Duodenal mucosa (tissue), 2 donors: ENCODE measurements around the gene PIP4K2C.

ENCODE experiments used
- H3K27ac ChIP-seq: one replicate; pipeline ENCODE4 v1.7.0; 2013; ENCODE audit warnings: low read depth, low read length
- H3K27me3 ChIP-seq, 2 donors: one replicate each; pipeline ENCODE4 v1.7.0; 2013; ENCODE audit warnings: low read length in 2 of 2, control low read depth in 1 of 2; ENCODE audit not compliant: insufficient read depth in 2 of 2, control insufficient read depth in 1 of 2
- H3K36me3 ChIP-seq, 2 donors: one replicate each; pipeline ENCODE4 v1.7.0; 2013; ENCODE audit warnings: low read length in 2 of 2, control low read depth in 1 of 2; ENCODE audit not compliant: insufficient read depth in 2 of 2, control insufficient read depth in 1 of 2
- H3K4me1 ChIP-seq, 2 donors: one replicate each; pipeline ENCODE4 v1.7.0; 2013; ENCODE audit warnings: low read length in 2 of 2, control low read depth in 1 of 2; ENCODE audit not compliant: insufficient read depth in 2 of 2, control insufficient read depth in 1 of 2
- H3K4me3 ChIP-seq, 2 donors: one replicate each; pipeline ENCODE4 v1.7.0; 2013; ENCODE audit warnings: low read length in 2 of 2, low read depth in 1 of 2
- H3K9ac ChIP-seq, 2 donors: one replicate each; pipeline ENCODE4 v1.7.0; 2013; ENCODE audit warnings: low read length in 2 of 2, low read depth in 1 of 2
- H3K9me3 ChIP-seq, 2 donors: one replicate each; pipeline ENCODE4 v1.7.0; 2013; ENCODE audit warnings: low read length in 2 of 2, control low read depth in 1 of 2; ENCODE audit not compliant: control insufficient read depth in 1 of 2

Gene PIP4K2C

DNA sequence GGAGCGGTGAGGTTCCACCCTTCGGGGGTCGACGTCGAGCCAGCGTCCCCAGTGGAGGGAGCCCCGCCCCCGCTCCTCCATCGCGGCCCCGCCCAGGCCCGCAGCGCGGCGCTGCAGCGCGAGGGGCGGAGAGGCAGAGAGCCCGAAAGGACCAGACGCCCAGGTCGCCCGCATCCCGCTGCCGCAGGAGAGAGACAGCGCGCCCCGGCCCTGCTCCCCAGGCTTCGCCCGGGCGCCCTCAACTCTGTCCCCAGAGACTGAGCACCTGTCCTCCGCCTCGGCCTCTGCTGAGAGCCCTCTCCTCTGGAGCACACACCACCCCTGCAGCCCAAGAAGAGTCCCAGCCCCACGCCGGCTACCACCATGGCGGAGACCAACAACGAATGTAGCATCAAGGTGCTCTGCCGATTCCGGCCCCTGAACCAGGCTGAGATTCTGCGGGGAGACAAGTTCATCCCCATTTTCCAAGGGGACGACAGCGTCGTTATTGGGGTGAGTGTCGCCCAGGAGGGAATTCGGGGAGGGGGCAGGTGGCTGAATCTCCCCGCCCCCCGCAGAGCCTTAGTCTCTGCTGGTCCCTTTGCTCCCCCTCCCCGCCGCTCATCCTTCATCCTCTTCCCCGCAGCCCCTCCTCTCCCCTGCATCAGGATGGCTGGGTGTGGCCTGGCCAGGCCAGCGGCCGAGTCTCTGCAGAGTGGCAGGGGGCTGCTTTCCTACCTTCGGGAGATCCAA, 40.9 kb upstream of the PIP4K2C start, which contains the start of gene KIF5A:
Gene KIF5A, plus strand, starts transcription at position 136 of the 732 bp plus-strand sequence. Its CDS starts 228 bp downstream, at position 364.
- Histone ChIP-seq H3K9ac (peak within 1 kb of the TSS in 1 of 2 donors; percentile 16), H3K27ac (no peak within 1 kb of the TSS), H3K36me3 (no peaks in the 10 kb centered on the region), H3K4me3 (peak within 1 kb of the TSS; percentile 48 to 53), H3K9me3 (no peaks in the 10 kb centered on the region), H3K27me3 (peaks cover 29 to 35% of the 10 kb centered on the region in 2 donors), H3K4me1 (peaks cover 18% of the 10 kb centered on the region in 2 donors)

DNA sequence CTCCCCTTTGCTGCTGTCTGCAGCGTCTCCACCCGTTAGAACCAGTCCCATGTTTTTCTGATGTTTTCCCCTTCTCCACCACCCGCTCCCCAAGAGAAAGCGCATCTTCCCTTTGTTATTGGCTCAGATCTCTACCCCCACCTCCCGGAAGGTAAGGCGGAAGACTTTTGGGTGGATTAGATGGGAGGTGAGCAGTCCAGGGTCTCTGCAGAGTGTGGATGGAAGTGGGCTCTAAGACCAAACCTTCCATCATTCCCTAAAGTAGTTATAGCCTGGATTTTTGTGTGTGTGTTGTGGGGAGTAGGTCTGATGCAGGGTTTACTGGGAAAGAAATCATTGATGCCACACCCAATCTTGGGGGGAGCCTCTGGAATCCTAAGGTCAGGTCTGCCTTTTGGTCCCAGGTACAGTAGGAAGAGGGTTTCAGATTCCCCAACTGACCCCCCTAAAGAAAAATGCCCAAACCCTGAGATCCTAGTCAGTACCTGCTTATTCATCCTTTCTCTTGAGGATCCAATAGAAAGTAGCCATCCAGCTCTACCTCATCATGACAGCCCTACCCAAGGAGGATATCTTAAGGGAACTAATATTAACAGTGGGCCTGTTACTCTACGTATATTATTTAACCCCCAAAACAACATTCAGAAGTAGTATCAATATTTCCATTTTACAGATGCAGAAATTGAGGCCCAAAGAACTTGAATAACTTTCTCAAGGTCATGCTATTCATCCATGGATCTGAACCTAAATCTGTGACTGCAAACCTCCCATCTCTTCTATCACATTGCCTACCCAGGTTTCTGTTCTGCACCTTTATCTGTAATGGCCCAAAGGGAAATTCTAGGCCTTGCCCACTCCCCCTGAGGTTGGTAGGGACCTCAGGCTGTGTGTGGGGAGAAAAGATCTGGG, 40.1 kb upstream of the PIP4K2C start:
- no peaks in the 10 kb centered on the region for H3K9me3 ChIP-seq
- H3K9ac ChIP-seq: no peak overlapping the region
- no peaks in the 10 kb centered on the region for H3K36me3 ChIP-seq
- no peak overlapping the region for H3K27ac ChIP-seq
- H3K27me3 ChIP-seq: peaks cover 29 to 35% of the 10 kb centered on the region in 2 donors
- H3K4me1 ChIP-seq: peaks cover 10 to 13% of the 10 kb centered on the region in 2 donors
- H3K4me3 ChIP-seq: no peak overlapping the region

DNA sequence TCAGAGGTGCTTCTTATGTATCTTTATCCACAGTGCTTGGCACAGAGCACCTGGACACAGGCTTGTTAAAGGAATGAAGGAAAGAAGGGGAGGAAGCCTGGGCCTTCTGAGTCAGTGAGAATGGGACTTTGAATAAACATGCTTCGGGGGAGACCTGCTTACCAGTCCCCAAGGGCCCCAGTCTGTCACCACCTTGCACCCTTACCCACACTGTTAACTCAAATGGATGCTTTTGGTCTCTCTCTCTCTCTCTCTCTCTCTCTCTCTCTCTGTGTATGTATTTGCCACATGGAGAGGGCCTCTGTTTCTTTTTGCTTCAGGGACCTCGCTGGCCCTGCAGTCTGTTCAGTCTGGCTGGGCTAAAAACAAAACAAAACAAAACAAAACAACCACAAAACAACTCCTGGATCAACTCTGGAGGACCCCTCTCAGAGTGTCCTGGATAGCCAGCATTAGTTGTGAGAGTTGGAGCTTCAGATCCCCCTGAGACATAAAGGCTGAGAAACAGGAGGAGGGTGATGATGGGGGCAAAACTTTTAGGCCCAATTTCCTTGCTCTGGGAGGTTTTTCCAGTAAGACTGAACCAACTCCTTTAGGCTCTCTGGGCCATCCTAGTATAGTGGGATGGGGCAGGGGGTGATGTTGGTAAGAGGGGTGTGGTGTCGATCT, 39.2 kb upstream of the PIP4K2C start:
- H3K27me3 ChIP-seq: peaks cover 29 to 35% of the 10 kb centered on the region in 2 donors
- no peaks in the 10 kb centered on the region for H3K36me3 ChIP-seq
- H3K9me3 ChIP-seq: no peaks in the 10 kb centered on the region
- no peak overlapping the region for H3K27ac ChIP-seq
- H3K4me1 ChIP-seq: peaks cover 5 to 8% of the 10 kb centered on the region in 2 donors
- no peak overlapping the region for H3K4me3 ChIP-seq
- no peak overlapping the region for H3K9ac ChIP-seq

DNA sequence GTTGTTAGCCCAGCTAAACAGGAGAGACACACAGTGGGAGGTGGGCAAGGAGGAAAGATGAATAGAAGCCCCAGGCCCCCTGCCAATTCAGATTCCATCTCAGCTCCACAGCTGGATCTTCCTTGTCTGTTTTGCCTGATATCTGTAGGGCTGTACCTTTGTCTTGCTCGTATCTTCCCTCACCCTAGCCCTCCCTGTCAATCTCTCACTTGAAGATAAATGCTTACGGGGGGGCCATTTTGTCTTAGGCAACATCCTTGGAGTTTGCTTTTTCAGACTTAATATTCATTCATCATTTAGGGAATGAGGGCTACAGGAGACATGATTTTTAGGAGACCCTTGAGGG, 38.7 kb upstream of the PIP4K2C start:
- H3K27me3 ChIP-seq: peaks cover 29 to 35% of the 10 kb centered on the region in 2 donors
- peaks cover 4 to 6% of the 10 kb centered on the region in 2 donors for H3K4me1 ChIP-seq
- H3K9ac ChIP-seq: no peak overlapping the region
- H3K9me3 ChIP-seq: no peaks in the 10 kb centered on the region
- H3K36me3 ChIP-seq: no peaks in the 10 kb centered on the region
- no peak overlapping the region for H3K4me3 ChIP-seq
- H3K27ac ChIP-seq: no peak overlapping the region

DNA sequence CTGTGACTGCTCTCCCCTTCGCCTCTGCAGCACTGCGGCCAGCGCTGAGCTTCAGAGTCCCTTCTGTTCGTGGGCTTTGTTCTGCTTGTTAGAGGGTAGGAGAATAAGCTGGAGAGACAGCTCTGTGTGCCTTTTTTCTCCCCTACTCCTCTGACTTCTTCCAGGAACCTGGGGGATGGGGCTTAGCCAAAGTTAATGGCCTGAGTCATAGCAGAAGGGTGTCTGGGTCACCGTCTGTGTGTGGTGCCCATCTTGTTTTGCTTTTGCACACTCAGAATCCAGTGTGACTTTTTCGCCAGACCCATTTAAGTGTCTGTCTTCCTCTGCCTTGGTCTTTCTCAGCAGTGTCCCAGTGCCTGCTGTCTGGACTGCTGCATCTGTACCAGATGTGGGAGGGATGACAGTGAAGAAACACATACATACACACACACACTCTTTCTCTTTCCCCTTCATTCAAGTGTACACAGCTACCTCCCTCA, 38.1 kb upstream of the PIP4K2C start:
- Histone ChIP-seq H3K4me1 (peaks cover 0 to 3% of the 10 kb centered on the region in 2 donors), H3K27ac (no peak overlapping the region), H3K36me3 (no peaks in the 10 kb centered on the region), H3K4me3 (no peak overlapping the region), H3K9ac (no peak overlapping the region), H3K9me3 (no peaks in the 10 kb centered on the region), H3K27me3 (peaks cover 29 to 35% of the 10 kb centered on the region in 2 donors)

DNA sequence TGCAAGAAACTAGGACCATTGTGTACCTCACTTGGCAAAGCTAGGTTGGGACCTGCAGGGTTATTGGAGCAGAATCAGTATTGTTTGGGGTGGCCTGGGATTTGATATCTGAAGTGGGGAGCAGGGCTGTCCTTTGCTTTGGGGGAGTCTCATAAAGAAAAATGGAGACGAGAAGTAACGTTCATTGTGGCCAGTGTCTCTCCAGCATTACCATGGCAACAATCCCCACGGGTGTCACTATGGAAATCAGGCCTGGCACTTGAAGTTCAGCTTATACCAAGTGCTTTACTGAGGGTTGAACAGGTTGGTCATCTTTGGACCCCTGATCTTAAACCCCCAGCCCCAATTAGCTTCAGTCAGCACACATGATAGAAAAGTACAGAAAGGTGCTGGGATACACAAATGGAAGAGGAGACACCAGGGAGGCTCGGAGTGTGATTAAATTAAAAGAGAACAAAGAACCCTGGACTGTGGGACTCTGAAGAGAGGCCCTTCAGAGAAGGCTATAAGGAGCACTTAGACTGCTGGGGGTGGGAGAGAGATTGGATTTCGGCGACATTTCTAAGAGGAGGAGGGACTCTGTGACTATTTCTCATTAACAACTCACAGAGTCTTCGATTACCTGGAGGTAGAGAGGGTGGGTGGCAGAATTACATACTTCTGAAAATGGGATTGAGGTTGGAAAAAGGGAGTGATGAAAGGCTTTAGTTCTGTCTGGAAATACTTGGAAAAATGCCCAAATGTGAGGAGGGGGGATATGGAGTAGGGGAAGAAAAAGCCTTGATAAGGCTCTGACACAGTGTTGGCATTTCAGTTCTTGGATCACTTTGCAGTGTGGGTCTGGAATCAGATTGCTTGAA, 37.4 kb upstream of the PIP4K2C start:
- Histone ChIP-seq H3K9me3 (no peaks in the 10 kb centered on the region), H3K9ac (no peak overlapping the region), H3K4me3 (no peak overlapping the region), H3K27ac (no peak overlapping the region), H3K36me3 (no peaks in the 10 kb centered on the region), H3K4me1 (peaks cover 0 to 3% of the 10 kb centered on the region in 2 donors), H3K27me3 (peaks cover 26 to 32% of the 10 kb centered on the region in 2 donors)

DNA sequence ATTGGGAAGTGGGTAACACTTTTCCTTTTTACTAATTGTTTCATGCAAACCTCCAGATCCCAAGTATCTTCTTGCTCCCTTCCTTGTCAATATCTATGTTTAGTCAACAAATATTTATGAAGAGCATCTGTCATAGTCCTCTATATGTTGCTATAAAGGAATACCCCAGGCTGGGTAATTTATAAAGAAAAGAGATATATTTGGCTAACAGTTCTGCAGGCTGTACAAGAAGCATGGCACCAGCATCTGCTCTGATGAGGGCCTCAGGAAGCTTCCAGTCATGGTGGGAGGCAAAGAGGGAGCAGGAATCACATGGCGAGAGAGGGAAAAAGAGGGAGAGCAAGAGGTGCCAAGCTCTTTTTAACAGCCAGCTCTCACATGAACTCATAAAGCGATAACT, 36.5 kb upstream of the PIP4K2C start:
- Histone ChIP-seq H3K4me3 (no peak overlapping the region), H3K27me3 (peaks cover 18 to 23% of the 10 kb centered on the region in 2 donors), H3K9me3 (no peaks in the 10 kb centered on the region), H3K9ac (no peak overlapping the region), H3K27ac (no peak overlapping the region), H3K36me3 (no peaks in the 10 kb centered on the region), H3K4me1 (peaks cover 0 to 2% of the 10 kb centered on the region in 2 donors)

DNA sequence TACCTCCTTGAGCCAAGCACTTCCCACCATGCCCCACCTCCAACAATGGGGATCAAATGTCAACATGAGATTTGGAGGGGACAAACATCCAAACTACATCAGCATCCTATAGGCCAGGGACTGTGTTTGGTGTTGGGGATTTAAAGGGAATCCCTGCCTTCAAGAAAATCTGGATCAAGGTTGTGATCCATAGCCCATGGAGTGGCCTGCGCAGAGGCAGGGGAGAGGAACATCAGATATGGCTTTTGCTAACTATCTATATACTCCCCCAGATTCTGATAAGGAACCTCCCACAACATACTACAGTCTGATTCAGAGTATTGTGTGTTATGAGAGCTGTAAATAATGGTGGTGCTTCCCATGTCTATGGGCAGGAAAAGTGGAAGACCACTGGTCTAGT, 36.1 kb upstream of the PIP4K2C start:
- no peak overlapping the region for H3K27ac ChIP-seq
- no peaks in the 10 kb centered on the region for H3K9me3 ChIP-seq
- no peaks in the 10 kb centered on the region for H3K36me3 ChIP-seq
- H3K27me3 ChIP-seq: peaks cover 16 to 21% of the 10 kb centered on the region in 2 donors
- H3K4me3 ChIP-seq: no peak overlapping the region
- H3K9ac ChIP-seq: no peak overlapping the region
- H3K4me1 ChIP-seq: no peaks in the 10 kb centered on the region

DNA sequence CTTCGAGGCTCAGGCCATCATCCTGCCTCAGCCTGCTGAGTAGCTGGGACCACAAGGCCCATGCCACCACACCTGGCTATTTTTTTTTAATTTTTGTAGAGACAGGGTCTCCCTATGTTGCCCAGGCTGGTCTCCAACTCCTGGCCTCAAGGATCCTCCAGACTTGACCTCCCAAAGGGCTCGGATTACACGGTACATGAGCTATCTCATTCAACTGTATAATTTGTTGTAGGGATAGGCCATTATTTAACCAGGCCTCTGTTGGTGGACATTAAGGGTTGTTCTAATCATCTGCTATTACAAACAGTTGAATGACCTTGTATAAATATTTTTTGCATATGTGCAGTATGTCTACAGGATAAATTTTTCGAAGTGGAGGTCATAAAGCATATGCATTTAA, 32.1 kb upstream of the PIP4K2C start:
- Histone ChIP-seq H3K9me3 (no peaks in the 10 kb centered on the region), H3K4me3 (no peak overlapping the region), H3K4me1 (no peaks in the 10 kb centered on the region), H3K27ac (no peak overlapping the region), H3K9ac (no peak overlapping the region), H3K36me3 (no peaks in the 10 kb centered on the region), H3K27me3 (peaks cover 0 to 8% of the 10 kb centered on the region in 2 donors)
